HG03097 (cell line): ENCODE data around the gene XYLT1.
"Not testable (repeated sequence)": the region's sequence is repeated elsewhere in the genome, so short reads cannot be mapped to it uniquely, and the experiment has no call there.

Source experiments
- ATAC-seq: cut with Tn5 transposase; IDR thresholded peaks from one replicate; pipeline ENCODE4 v1.9.1; 2021; ENCODE audit not compliant: unreplicated experiment, low FRiP score

XYLT1 gene, protein sequence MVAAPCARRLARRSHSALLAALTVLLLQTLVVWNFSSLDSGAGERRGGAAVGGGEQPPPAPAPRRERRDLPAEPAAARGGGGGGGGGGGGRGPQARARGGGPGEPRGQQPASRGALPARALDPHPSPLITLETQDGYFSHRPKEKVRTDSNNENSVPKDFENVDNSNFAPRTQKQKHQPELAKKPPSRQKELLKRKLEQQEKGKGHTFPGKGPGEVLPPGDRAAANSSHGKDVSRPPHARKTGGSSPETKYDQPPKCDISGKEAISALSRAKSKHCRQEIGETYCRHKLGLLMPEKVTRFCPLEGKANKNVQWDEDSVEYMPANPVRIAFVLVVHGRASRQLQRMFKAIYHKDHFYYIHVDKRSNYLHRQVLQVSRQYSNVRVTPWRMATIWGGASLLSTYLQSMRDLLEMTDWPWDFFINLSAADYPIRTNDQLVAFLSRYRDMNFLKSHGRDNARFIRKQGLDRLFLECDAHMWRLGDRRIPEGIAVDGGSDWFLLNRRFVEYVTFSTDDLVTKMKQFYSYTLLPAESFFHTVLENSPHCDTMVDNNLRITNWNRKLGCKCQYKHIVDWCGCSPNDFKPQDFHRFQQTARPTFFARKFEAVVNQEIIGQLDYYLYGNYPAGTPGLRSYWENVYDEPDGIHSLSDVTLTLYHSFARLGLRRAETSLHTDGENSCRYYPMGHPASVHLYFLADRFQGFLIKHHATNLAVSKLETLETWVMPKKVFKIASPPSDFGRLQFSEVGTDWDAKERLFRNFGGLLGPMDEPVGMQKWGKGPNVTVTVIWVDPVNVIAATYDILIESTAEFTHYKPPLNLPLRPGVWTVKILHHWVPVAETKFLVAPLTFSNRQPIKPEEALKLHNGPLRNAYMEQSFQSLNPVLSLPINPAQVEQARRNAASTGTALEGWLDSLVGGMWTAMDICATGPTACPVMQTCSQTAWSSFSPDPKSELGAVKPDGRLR

DNA sequence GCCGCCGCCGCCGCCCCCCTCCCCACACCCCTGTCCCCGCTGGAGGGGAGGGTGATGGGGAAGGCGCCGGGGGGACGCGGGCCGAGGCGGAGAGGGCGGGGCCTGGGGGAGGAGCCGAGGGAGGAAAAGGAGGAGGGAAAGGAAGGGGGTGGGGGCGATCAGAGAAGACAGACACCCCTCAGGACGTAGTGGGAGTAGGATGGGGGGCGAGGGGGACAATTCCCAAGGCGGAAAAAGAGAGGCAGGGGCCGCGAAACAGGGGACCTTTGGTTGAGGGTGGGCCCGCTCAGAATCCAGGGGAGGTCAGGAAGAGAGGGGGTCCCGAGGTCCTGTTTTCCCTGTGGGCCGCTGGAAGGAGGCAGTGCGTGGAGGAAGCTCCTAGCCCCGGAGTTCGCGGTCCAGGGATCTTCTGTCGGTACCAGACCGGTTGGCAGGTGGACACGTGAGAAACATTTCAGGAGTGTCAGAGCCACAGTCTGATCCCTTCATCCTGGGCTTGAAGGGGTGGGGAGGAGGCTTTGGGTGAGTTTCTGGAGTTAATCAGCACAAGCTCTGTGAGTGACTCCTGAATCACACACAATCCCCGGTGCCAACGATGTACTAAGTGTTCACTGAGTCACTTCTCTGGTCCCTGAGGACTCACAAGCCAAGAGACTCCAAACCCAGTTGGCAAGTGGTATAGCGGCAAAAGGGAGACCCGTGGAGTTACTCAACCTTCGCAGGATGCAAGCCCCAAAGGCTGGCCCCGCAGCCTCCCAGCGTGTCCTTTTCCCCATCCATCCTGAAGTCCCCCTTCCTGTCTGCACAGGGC, at the start of gene XYLT1:
XYLT1 (minus strand) TSS at position 53 of the 811 bp plus-strand sequence. CDS start 164 bp downstream, outside the sequence.
- no peak for ATAC-seq

DNA sequence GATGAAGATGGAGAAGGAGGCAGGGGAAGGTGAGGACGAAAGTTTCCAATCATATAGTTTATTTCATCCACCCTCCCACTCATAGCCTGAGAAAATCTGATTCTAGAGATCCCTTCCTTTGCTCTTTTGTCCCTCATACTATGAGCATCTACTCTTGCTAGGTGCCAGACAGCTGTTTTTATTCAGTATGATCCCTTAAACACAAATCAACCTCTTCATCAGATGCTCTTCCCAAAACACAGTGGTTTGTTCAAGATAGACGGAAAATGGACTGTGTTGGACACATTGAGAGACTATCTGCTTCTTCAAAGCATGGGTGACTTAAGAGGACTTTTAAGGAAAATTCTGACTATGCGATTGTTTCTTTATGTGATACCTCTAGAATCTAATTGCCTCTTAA, 49.4 kb upstream of the XYLT1 start:
- ATAC-seq = no peak

DNA sequence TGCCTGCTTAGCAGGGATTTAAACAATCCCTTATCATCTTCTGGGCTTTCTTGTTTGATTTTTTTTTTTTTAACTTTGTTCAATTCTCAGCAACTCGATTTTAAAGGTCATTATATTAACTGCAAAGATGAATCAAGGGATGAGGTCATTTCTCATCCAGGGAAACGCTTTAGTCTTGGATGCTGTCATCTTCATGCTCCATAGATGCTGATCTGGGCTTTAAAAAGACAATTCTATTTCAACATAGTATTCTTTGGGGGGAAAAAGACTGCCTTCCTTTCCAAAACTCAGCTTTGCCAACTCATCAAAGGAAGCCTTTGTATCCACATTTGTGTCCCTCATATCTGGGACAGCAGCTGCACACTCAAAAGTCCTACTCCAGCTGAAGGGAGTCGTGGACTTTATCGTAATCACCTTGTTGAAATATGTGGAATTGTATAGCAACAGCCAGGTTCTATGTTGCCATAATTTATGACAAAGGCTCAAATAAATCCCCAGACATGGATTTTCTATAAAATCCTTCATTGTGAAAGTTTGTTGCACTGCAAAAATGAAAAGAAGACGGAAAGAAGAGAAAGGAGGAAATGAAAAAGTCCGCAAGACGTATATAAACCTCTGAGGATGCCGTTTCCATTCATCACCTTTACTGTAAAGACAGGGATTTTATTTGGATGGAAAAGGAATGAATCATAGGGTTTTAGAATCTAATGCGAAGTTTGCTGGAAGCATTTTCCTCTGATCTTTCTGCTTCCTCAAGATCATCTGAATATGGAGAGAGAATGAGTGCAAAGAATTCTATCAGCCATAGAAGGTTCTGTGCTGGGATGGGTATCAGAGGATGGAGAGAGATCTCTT, 48.6 kb upstream of the XYLT1 start:
- no peak for ATAC-seq

DNA sequence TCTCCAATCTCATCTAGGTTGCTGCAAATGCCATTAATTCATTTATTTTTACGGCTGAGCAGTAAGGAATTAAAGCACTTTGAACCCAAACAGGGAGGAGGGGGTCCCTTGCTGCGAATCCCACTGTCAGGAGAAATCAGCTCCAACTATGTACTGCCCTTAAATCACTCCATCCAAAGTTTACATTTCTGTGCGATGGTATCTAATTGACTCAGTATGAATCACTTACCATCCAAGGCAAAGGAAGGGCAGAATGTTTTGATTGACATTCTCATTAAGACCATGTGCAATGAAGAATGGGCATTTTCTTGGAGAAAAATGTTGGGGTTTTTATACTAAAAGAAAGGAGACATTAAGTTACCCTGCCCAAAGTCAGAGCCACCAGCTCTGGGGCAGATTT, 47.7 kb upstream of the XYLT1 start:
- ATAC-seq = no peak

DNA sequence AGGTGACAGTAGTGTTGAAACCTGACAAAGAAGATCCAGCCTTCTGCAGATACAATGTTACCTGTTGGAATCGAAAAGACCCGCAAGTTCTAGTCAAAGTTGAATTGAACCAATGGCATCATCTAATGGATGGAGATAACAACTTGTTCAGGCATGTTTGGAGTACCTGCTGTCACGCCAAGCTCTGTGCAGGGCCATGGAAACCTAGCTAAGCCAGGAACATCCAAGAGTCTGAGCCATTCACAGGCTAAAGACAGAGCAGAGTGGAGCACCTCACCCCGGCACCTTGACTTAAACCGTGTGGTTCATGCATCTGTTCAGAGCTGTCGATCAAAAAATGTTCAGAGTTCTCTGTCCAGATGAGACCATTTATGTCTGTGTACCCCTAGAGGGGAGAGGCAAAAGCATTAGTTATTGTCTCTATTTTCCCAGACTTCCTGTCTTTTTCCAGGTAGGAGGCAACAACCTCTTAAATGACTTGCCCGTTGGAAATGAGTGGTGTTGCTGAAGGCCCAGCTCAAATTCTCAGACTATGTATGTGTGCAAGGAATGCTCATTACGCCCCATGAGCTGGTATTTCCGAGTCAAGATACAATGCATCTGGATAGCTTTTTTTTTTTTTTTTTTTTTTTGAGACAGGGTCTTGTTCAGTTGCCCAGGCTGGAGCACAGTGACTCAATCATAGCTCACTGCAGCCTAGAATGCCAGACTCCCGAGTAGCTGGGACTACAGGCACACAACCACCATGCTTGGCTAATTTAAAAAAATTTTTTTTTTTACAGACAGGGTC, 44.9 kb upstream of the XYLT1 start:
- no peak for ATAC-seq

DNA sequence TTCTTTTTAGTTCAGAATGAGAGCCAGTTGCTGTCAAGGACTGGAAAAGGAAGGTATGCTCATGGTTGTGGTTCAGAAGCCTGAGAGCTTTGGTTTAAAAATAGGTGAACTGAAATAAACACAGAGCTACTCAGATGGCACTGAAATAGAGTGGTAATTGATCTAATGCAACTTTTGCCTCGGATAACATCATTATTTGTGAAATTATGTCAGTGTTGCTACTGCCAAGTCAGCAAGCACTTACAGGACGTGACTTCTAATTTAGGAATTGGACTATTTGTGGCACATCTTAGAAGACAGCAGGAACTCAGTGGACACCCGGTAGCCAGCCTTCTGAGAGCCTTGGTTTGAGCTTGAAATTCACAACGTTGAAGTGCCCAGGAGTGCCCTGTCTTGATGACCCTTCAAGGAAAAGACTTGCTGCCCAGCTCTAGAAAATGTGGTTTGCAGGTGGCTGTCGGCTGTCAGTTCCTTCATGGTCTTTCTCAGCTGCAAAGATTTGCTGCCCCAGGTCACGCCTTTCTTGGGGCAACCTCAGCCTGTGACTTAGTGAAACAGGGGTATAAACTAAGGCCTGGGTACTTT, 42.0 kb upstream of the XYLT1 start:
- no peak for ATAC-seq

DNA sequence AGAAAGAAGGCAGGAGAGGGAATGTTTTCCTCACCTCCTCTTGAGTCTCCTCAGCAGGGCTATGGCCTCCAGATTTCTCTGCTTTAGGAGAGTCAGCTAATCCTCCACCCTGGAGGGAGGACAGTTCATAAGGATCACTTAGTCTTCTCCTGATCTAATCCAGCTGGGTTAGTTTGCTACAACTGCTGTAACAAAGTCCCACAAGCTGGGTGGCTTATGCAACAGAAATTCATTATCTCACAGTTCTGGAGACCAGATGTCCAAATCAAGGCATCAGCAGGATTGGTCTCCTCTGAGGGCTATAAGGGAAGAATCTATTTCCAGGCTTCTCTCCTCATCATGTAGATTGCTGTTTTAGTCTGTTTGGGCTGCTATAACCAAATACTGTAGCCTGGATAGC, 40.6 kb upstream of the XYLT1 start:
- ATAC-seq = no peak

DNA sequence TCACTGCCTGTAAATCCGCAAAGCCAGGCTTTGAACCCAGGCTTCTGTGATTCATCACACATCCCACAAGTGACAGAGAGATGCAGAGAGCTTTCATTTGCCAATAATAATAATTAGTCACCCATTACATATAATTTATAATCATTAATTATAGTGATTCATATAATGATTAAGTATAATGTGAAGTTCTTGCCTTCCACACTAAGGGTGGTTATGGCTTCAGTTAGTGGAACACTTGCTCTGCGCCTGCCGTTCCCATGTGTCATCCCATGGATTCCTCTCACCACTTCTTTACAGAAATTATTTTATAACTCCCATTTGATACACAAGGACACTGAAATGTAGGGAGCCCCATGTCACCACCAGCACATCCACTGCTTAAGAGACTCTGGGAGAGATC, 39.8 kb upstream of the XYLT1 start:
- no peak for ATAC-seq

DNA sequence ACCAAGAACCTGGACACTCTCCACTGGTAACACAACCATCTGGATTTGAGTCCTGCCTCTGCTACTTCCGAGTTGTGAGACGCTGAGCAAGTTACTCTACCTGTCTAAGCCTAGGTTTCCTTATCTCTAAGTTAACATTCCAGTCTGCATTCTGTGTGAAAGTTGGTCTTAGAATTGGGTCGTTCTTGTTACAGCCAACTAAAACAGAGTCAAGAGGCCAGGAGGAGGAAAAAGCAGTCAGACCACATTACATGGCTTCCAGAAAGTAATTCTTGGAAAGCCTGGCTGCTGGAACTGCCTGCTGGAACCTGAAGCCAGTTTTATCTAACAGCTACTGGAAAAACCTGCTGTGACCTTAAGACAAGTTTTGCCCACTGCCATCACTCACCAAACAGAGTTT, 38.4 kb upstream of the XYLT1 start:
- ATAC-seq = no peak

DNA sequence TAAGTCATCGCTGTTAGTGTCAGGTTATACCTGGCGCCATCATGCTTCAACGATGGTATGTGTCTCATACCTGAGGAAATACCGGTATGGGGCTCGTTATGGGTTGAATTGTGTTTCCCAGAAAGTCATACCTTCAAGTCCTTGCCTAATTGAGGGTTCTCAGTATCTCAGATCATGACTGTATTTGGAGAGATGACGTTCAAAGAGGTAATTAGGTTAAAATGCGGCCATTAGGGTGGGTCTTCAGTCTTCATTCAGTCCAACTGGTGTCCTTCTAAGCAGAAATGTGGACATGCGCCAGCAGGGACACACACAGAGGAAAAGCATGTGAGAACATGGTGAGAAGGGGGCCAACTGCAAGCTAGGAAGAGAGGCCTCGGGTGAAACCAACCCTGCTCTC, 37.5 kb upstream of the XYLT1 start:
- ATAC-seq = no peak

DNA sequence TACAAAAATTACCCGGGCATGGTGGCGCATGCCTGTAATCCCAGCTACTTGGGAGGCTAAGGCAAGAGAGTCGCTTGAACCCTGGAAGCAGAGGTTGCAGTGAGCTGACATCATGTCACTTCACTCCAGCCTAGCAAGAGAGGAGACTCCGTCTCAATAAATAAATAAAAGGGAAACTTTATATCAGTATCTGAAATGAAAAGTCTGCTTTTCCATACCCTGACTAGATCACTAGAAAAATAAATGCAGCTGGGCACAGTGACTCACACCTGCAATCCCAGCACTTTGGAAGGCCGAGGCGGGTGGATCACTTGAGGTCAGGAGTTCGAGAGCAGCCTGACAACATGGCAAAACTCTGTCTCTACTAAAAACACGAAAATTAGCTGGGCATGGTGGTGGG, 36.8 kb upstream of the XYLT1 start:
- not testable (repeated sequence) for ATAC-seq

DNA sequence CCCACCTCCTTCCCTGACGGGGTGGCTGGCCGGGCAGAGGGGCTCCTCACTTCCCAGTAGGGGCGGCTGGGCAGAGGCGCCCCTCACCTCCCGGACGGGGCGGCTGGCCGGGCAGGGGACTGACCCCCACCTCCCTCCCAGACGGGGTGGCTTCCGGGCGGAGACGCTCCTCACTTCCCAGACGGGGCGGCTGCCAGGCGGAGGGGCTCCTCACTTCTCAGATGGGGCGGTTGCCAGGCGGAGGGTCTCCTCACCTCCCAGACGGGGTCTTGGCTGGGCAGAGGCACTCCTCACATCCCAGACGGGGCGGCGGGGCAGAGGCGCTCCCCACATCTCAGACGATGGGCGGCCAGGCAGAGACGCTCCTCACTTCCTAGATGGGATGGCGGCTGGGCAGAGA, 35.1 kb upstream of the XYLT1 start:
- not testable (repeated sequence) for ATAC-seq

DNA sequence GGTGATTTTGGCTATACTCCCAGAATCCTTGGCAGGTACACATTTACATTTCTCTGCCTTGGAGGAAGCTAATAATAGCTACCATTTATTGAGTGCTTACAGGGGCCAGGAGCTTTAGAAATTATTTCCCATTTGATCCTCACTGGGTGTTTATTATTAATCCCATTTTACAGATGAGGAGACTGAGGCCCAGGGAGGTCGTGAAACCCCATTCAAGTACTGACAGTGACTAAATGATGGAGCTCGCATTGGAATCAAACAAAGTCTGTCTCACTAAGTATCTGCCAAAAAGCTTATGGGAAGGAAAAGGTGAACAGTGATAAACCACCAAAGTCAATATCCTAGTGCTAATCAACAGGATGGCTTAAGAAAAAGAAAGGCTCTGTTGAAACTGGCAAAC, 33.3 kb upstream of the XYLT1 start:
- no peak for ATAC-seq

DNA sequence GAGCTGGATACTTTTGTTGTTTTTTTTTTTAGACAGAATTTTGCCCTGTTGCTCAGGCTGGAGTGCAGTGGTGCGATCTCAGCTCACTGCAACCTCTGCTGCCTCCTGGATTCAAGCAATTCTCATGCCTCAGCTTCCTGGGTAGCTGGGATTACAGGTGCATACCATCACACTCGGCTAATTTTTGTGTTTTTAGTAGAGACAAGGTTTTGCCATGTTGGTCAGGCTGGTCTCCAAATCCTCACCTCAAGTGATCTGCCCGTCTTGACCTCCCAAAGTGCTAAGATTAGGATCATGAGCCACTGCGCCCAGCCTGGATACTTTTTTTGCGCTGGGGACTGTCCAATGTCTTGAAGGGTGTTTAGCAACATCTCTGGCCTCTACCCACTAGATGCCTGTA, 32.6 kb upstream of the XYLT1 start:
- no peak for ATAC-seq

DNA sequence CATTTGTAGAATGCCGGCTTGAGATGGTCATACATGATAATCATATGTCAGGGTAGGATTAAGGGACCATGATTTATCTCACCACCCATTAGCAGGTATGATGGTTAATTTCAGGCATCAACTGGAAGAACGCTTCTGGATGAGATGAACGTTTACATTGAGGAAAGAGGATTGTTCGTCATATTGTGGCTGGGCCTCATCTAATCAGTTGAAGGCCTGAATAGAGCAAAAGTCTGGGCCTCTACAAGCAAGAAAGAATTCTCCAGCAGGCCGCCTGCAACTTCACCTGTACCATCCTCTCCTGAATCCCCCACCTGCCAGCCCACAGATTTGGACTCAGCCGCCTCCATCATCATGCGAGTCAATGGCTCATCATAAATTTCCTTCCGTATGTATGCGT, 30.6 kb upstream of the XYLT1 start:
- ATAC-seq = no peak

DNA sequence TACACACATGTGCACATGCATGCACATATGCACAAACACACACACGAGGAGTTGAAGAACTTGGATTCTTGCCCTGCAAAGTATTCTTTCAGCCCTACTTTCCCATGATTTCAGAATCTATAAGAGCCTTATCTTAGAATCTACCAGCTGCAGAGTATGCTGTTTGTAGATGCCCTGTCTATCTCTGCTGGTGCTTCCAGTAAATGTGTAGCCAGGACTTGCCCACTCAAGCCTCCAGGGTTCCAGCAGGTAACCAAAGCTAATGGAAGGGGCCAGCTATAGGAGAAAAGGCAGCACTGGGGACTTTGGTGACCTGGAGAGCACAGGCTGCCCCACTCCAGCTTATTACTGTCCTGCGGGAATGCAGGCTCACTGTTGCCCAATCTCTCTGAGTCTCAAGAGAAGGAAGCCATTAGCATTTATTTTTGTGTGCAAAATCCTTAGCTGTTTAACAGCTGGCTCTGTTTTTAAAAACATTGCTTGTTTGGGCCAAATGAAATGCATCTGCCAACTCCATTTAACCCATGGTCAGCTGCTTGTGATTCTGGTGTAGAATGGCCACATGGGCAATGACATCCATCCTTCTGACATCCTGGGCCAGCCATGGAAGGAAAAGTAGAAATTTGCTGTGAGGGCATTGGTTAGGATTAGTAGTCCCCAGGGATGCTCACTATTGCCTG, 28.6 kb upstream of the XYLT1 start:
- ATAC-seq = no peak

DNA sequence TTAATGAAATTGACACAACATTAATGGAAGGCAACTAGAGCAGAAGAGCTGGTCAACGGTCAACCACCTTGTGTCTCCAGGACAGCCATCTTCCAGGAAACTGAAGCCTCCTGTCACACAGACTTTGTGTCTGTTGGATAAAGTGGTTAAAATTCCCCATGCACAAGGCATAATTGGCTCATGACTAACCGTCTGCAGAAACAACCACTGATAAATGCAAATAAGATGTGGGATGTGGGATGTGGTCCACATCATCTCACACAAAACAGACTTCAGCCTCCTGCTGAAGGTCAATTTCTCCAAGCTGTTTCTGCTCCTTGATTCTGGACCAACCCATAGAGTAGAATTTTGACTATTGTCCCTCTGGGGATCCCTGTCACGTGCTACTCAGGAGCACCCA, 26.9 kb upstream of the XYLT1 start:
- ATAC-seq = no peak

DNA sequence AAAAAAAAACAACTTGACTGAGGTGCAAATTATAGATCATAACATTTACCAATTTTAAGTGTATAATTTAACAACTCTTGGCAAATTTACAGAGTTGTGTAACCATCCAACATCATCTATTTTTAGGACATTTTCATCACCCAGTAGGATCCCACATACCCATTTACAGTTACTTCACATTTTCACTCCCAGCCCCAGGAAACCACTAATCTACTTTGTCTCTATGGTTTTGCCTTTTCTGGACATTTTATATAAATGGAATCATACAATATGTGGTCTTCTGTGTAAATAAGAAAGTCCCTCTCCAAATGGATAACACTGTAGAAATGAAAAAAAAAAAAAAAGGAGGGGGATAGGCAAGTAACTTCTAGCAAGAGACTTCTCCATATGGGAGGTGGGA, 26.1 kb upstream of the XYLT1 start:
- ATAC-seq = no peak
